GM11168 (cell line): ENCODE data around the gene MAD2L1BP.

Experiments used
- in situ Hi-C: fragments of 300-500 bp; cut with MboI; formaldehyde crosslinking; loops from one replicate; pipeline ENCODE4 v1.12.0; 2022; ENCODE audit warnings: low sequenced_read_pairs; ENCODE audit not compliant: unreplicated experiment

Gene MAD2L1BP

DNA sequence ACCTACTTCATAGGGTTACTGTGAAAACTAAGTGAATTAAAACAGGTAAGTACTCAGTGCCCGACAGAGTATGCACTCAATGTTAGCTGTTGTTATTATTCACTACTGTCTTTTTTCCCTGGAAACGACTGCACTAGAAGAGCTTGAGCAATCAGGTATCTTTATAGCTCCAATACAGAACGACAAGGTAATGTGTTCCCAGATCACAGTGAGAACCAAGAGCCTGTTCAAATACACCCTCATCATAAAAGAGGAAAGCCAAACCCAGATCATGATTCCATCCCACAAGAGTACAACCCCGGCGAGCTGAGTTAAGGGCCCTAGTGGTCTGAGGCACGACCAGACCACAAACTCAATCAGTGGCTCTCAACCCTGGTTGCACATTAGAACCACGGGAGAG, 42.1 kb downstream of the MAD2L1BP start:
- in situ Hi-C loops: no loop called here

DNA sequence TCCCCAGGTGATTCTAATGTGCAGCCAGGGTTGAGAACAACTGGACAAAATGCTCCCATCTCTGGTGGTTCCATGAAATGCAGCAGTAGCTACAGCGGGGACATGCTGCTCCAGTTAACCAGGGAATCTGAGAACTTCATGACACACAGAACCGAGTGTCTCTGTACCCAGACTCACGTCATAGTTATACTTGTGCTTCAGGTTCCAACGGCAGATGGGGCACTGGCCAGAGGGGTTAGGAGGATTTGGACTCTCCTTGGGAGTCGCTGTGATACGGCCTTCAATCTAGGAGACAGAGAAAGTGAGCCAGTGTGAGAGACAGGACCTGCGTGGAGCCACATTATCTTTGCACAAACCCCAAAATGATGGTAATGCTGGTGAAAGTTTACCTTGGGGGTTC, 42.7 kb downstream of the MAD2L1BP start:
- in situ Hi-C loops: no loop called here

- in situ Hi-C loops: no loop called here
Observed at GRCh38 chr6:43679057-43679456, 43.4 kb downstream of the MAD2L1BP start.

- in situ Hi-C loops: no loop called here
Observed at GRCh38 chr6:43680308-43681200, 44.9 kb downstream of the MAD2L1BP start.

- in situ Hi-C loops: no loop called here
Observed at GRCh38 chr6:43681303-43681702, 45.7 kb downstream of the MAD2L1BP start.

GRCh38 chr6:43682724-43683429, 47.2 kb downstream of the MAD2L1BP start:
- in situ Hi-C loops: no loop called here

DNA sequence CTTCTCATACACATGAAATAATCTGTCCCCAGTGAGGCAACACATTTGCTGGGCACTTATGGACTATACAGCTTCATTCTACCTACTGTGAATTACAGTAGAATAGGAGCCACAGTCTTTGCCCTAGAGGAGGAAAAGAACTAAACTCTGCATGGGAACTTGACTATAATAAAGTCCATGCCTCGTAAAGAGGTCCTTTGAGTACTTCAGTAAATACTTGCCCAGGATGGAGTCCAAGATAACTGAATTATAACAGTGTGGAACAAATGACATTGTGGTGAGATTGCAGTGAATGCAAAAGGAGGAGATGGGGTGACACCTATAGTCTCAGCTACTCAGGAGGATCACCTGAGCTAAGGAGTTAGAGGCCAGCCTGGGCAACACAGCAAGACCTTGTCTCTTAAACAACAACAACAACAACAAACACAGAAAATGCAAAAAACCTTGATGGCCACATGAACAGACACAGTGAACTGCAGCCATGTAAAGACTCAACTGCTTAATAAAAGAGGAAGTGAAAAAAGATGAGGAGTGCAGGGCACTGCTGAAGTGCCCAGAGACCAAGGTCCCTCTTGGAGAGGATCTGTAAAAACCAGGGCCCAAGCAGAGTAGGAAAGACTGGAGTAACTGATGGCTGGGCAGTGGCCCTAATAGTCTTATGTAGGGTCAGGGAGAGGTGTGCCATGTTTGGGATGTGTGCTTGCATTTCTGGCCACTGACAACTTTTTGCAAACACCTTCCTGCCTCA, 48.2 kb downstream of the MAD2L1BP start:
- in situ Hi-C loops: no loop called here

DNA sequence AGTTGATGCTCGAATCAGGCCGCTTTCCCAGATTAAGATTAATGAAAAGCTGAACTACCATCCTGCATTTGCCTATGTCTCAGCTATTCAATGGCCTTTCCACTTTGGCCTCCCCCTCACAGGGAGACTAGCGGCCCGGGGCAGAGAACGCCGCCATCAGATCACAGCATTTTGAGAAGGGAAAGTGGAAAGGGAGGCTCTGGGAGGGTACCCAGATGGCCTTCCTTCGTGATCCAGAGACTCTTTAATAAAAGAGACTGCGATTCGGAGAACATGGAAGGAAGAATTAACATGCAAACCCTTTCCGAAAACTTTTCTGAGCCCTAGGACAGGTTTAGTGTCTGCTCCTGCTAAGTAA, 51.4 kb downstream of the MAD2L1BP start:
- in situ Hi-C loops: no loop called here

DNA sequence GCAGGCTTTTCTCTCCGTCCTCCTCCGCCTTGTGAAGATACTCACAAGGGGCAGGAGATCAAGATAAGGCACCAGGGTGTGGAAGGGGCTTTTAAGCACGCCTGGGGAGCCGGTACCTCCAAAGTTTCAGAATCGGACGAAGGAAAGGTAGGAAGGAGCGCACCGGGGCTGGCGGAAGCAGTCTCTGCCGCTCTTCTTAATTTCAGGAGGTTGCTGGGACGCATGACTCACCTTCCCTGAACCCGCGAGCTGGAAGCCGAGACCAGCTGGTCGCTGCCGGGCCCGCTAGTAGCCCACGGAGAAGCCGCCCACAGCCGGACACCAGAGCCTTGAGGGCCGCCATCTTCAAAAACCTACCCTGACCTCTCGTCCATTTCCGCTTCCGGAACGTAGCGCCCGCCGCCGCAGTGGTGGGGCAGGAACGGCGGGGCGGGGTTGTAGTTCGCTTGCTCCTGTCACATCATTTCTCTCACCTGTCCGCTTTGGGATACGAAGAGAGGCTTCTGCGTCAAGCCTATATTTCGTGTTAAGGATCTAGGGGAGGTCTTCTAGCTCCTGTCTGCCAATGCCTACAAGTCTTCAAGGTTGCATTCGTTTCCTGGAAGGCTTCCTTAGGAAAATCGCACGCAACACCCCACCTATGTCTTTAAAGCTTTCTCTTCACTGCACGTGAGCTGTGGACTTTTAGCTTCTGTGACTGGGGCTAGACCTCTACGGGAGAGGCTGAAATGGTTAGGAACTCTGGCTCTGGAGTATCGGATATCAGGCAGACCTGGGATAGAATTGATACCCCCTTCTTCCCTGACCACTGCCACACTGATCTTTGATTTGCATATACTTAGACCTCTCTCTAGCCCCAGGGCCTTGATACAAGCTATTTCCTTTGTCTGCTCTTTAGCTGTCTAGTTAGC, 52.1 kb downstream of the MAD2L1BP start, which contains the start of gene MRPS18A:
MRPS18A (minus strand) TSS at position 355 of the 911 bp plus-strand sequence; CDS start at position 343, 12 bp downstream.
- in situ Hi-C loops: no loop called here

GRCh38 chr6:43689421-43689820, 53.8 kb downstream of the MAD2L1BP start:
- in situ Hi-C loops: no loop called here
